ENCODE data around the gene NEK1. TPM values are rescaled to one million over a fixed set of nuclear protein-coding genes. Genes with fewer than 3 reads are reported as not detected.
A peak's percentile ranks its signal among the peaks of the same experiment; 100 is the strongest.

The NEK1 gene
- total and polyA plus RNA-seq, 11 donors = 4.8 to 17.8 (median 12.0) TPM

DNA sequence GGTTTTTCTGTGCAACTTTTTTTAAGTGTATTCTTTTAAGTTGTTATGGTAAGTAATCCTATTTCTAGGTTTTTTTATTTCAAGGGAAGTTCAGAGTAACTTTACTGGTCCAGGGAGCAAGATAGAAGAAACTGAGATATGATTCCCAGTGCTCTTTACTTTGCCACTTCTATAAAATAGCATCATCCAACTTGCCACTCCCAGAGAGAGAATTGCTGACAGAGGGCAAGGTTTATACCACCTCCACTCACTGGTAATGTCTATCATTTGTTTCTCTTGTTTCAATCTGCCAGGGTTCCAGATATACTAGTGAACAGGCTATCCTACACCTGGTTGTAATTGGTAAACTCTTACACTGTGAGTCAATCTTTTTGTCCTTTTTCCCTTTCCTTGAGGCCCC, 4.5 kb upstream of the NEK1 start:
- H3K36me3 ChIP-seq = no peaks in the 10 kb centered on the region
- no peaks in the 10 kb centered on the region for H3K27me3 ChIP-seq
- no peak overlapping the region for H3K27ac ChIP-seq
- DNase-seq (no peak), ATAC-seq (no peak)
- H3K4me1 ChIP-seq = peaks cover 0 to 32% (median 14%) of the 10 kb centered on the region in 12 donors
- no peak overlapping the region for H3K4me3 ChIP-seq
- intact Hi-C loops (cut with DNase I) = loop anchor here in 9 of 10 donors (5.0 to 10.0 kb wide), 10 partner anchors 50 to 430 kb away; partner anchors contain the start of gene HPF1 (in 1 of the 9)
- H3K9me3 ChIP-seq = no peaks in the 10 kb centered on the region
- TF ChIP-seq, protein P1, sequence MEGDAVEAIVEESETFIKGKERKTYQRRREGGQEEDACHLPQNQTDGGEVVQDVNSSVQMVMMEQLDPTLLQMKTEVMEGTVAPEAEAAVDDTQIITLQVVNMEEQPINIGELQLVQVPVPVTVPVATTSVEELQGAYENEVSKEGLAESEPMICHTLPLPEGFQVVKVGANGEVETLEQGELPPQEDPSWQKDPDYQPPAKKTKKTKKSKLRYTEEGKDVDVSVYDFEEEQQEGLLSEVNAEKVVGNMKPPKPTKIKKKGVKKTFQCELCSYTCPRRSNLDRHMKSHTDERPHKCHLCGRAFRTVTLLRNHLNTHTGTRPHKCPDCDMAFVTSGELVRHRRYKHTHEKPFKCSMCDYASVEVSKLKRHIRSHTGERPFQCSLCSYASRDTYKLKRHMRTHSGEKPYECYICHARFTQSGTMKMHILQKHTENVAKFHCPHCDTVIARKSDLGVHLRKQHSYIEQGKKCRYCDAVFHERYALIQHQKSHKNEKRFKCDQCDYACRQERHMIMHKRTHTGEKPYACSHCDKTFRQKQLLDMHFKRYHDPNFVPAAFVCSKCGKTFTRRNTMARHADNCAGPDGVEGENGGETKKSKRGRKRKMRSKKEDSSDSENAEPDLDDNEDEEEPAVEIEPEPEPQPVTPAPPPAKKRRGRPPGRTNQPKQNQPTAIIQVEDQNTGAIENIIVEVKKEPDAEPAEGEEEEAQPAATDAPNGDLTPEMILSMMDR (IDR thresholded peaks at IDR 0.05) = no peak
- TF ChIP-seq POLR2A (IDR thresholded peaks at IDR 0.05) = no peak

DNA sequence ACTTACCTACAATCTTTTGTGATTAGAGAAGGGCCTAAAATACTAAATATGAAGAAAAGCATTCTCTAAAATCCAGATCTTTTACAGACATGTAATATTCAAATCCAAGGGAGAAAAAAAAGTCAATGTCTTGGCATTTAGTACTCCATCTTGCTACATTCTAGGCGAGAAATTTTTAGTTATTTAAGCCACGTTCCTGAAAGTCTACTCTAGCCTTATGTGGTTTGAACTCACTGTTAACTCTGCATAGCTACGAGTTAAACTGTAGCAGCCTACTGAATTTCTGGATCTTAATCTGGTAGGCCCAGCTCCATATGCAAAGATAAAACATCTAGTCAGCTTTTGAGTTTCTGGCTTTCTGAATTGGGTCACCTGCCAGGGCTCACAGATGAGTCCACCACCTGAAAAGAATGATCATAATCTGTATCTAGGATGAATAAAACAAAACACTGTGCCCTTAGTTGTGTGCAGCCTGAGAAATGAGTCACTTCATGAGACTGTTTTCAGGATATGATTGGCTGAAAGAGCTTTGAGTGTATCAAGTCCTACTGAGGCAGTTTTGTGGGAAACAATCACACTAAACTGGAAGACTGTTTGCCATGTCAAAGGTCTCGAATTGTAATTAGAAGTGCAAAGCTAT, 3.2 kb upstream of the NEK1 start:
- Histone ChIP-seq H3K27me3 (no peaks in the 10 kb centered on the region), H3K4me3 (no peak overlapping the region), H3K9me3 (no peaks in the 10 kb centered on the region), H3K36me3 (no peaks in the 10 kb centered on the region), H3K4me1 (peaks cover 0 to 36% (median 18%) of the 10 kb centered on the region in 12 donors), H3K27ac (no peak overlapping the region)
- no peak for ATAC-seq
- 79 to 86% (median 84%) methylated on average over 4 of the region's 4 CpGs for WGBS, 4 donors
- no peak for TF ChIP-seq POLR2A (IDR thresholded peaks at IDR 0.05)
- intact Hi-C loops (cut with DNase I) = loop anchor here in 9 of 10 donors (5.0 to 10.0 kb wide), 10 partner anchors 52 to 432 kb away; partner anchors contain the start of gene HPF1 (in 1 of the 9)
- DNase-seq = no peak

DNA sequence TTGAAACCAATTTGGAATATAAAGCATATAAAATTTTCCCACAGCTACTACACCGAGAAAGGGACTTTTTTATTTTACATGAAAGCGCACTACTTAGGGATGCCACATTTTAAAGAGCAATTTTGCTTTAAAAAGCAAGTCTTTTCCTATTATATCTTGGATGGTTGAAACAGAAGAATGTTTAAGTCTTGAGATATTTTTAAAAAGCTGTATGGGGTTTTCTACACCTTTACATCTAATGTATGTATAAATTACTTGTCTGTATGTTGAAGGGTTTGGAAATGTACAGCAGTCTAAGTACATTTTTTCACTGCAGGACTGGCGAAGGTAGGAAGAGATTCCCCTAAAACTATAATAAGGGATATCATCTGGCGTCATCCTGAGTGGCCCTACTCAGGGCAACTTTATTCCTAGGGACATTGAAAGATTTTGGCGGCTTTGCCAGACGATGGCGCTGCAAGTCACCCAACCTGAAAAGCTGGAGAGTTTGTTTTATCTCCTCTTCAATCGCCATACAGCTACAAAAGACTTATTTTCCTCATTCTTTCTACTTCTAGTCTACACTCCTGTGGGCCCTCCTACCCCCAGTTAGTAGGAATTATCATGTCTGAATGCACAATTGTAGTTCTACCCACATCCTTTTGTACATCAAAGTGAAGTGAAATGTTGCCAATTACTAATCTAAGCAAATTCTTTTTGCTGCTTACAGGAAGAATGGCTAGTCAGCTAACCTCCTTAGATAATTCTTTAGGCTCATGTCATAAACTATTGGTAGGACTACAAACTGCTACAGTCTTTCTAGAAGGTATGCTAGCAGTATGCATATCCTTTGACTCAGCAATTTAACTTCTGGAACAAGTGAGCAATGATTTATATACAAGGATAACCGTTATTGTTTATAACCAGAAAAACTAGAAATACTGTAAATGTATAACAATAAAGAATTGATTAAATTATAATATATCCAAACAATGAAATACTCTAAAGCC, 782 bp upstream of the NEK1 start:
- intact Hi-C loops (cut with DNase I) = loop anchor here (1.0 to 10.0 kb wide), 14 partner anchors 7 to 434 kb away; partner anchors contain the start of genes MFAP3L (in 5 of the 10), HPF1 (in 2 of the 10) and CLCN3 (in 1 of the 10)
- Histone ChIP-seq H3K27me3 (no peaks in the 10 kb centered on the region), H3K4me1 (peaks cover 0 to 25% (median 15%) of the 10 kb centered on the region in 12 donors), H3K4me3 (peak overlapping the region; percentile 71 to 89 (median 82)), H3K27ac (peak overlapping the region; percentile 32 to 98 (median 95)), H3K36me3 (peaks cover 0 to 10% (median 0%) of the 10 kb centered on the region in 9 donors), H3K9me3 (no peaks in the 10 kb centered on the region)
- ATAC-seq (peak; percentile 38 to 71 (median 62)), DNase-seq (peak in 4 of 5 donors; percentile 63 to 74 (median 66))
- TF ChIP-seq, protein P1 (IDR thresholded peaks at IDR 0.05) = peak; percentile 50 to 86 (median 69)
- no peak for TF ChIP-seq POLR2A (IDR thresholded peaks at IDR 0.05)
- WGBS, 4 donors = 7 to 8% (median 7%) methylated on average over 9 of the region's 9 CpGs

- Histone ChIP-seq H3K4me1 (peaks cover 0 to 25% (median 16%) of the 10 kb centered on the region in 12 donors), H3K4me3 (peak overlapping the region in 11 of 12 donors; percentile 71 to 89 (median 82)), H3K27me3 (no peaks in the 10 kb centered on the region), H3K9me3 (no peaks in the 10 kb centered on the region), H3K27ac (peak overlapping the region in 6 of 12 donors; percentile 9 to 97 (median 42)), H3K36me3 (peaks cover 0 to 11% (median 0%) of the 10 kb centered on the region in 9 donors)
- no peak for ATAC-seq
- intact Hi-C loops (cut with DNase I) = loop anchor here in 9 of 10 donors (5.0 to 10.0 kb wide), 10 partner anchors 94 to 436 kb away; partner anchors contain the start of genes MFAP3L (in 3 of the 9) and HPF1 (in 2 of the 9)
- WGBS, 4 donors = 32 to 43% (median 37%) methylated on average over 4 of the region's 4 CpGs
- TF ChIP-seq POLR2A (IDR thresholded peaks at IDR 0.05) = no peak
- TF ChIP-seq, protein P1 (IDR thresholded peaks at IDR 0.05) = no peak
- DNase-seq = no peak
Observed at GRCh38 chr4:169611157-169611556, 1.2 kb downstream of the NEK1 start.
